Breast epithelium (tissue), 3 donors: ENCODE measurements around the gene ANAPC2.

ENCODE experiments used
- POLR2A ChIP-seq: fragments of 450-650 bp; IDR thresholded peaks from one replicate; pipeline ENCODE4 v1.6.1; 2016; ENCODE audit warnings: antibody characterized with exemption, mild to moderate bottlenecking, moderate library complexity
- TF ChIP-seq, protein P1 (sequence below), 3 donors: fragments of 450-650 bp; IDR thresholded peaks; one replicate each; pipeline ENCODE4 v1.5.1; 2016 to 2017; ENCODE audit warnings: antibody characterized with exemption in 3 of 3, mild to moderate bottlenecking in 3 of 3, moderate library complexity in 3 of 3

DNA sequence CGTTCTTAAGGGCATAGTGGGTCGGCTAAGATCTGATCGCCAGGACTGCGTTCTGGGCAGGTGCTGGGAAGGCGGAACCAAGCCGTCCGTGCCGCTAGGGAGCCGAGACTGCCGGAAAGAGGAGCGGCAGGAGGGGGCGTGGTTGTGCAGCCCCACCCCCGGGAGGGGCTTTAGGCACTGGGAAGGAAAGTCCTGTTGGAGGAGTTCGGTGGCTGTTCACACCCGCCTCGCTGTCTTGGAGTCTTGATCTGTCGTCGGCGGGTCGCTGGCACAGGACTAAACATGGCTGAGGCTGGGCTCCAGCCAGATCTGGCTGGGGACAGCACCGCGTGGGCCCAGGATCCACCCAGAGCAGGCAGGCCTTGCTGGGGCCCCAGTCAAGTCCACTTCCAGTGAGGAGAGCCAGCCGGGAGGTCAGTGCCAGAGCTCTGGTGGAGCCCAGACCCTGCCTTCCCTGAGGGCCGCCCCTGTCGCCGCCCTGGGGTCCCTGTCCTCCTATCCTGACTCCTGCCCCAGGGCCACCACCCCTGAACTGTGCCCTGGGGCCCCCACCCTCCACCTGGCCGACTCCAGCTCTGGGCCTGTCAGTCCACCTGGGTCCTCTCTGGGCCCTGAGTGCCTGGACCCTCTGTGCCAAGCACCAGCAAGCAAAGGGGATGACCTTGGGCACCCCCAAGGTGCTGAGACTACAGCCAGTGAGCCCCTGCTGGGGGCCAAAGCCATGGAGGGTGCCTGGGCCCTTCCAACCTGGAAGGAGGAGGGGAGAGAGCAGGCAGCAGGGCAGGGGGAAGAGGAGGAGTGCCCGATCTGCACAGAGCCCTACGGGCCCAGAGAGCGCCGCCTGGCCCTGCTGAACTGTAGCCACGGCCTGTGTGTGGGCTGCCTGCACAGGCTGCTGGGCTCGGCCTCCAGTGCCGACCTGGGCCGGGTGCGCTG lies 29.2 kb upstream of the ANAPC2 start:
- TF ChIP-seq, protein P1, sequence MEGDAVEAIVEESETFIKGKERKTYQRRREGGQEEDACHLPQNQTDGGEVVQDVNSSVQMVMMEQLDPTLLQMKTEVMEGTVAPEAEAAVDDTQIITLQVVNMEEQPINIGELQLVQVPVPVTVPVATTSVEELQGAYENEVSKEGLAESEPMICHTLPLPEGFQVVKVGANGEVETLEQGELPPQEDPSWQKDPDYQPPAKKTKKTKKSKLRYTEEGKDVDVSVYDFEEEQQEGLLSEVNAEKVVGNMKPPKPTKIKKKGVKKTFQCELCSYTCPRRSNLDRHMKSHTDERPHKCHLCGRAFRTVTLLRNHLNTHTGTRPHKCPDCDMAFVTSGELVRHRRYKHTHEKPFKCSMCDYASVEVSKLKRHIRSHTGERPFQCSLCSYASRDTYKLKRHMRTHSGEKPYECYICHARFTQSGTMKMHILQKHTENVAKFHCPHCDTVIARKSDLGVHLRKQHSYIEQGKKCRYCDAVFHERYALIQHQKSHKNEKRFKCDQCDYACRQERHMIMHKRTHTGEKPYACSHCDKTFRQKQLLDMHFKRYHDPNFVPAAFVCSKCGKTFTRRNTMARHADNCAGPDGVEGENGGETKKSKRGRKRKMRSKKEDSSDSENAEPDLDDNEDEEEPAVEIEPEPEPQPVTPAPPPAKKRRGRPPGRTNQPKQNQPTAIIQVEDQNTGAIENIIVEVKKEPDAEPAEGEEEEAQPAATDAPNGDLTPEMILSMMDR (IDR thresholded peaks at IDR 0.05) = no peak
- no peak for TF ChIP-seq POLR2A
